Nucleus accumbens (tissue), 56 donors: Measurements from ENCODE around the gene KRT78.

Source experiments
- DNase-seq, 56 donors: peaks; one replicate each; lab custom pipeline; 2025; lab: John Stamatoyannopoulos, UW

KRT78 gene

GRCh38 chr12:52788192-52788875 lies 60.5 kb downstream of the KRT78 start:
- DNase-seq: no peak
